ENCODE results near the gene PROSER1. TPM values are rescaled to one million over a fixed set of nuclear protein-coding genes. Genes with fewer than 3 reads are reported as not detected.

PROSER1 gene
- total and polyA plus RNA-seq, 4 donors: 2.0 to 26.4 (median 16.6) TPM

- 74 to 80% methylated on average over 2 of the region's 2 CpGs for WGBS, 2 donors
Observed at GRCh38 chr13:38981096-38981495, 56.8 kb downstream of the PROSER1 start.

GRCh38 chr13:38980750-38981078 lies 57.2 kb downstream of the PROSER1 start:
- DNase-seq: no peak
- 33 to 44% methylated on average over 2 of the region's 2 CpGs for WGBS, 2 donors
- ATAC-seq (ENCODE audit: low FRiP score): no peak

More at GRCh38 chr13:38981096-38981495, 56.8 kb downstream of the PROSER1 start:
- Histone ChIP-seq H3K27ac (ENCODE audit: low read depth in 1 of 2, low read length in 2 of 2) (no peak overlapping the region), H3K4me1 (ENCODE audit: control insufficient read depth in 1 of 2, insufficient read depth in 2 of 2, low read length in 2 of 2) (no peaks in the 10 kb centered on the region), H3K27me3 (ENCODE audit: control insufficient read depth in 1 of 2, insufficient read depth in 2 of 2, low read length in 1 of 2) (no peaks in the 10 kb centered on the region), H3K36me3 (ENCODE audit: control insufficient read depth in 1 of 2, insufficient read depth in 2 of 2, low read length in 1 of 2) (no peaks in the 10 kb centered on the region), H3K9me3 (ENCODE audit: control insufficient read depth, low read length) (no peaks in the 10 kb centered on the region), H3K4me3 (ENCODE audit: low read length in 2 of 2) (no peak overlapping the region)
- intact Hi-C loops (cut with DNase I): no loop called here
- no peak for ATAC-seq (ENCODE audit: low FRiP score)
- DNase-seq: no peak

GRCh38 chr13:38979891-38980749 lies 57.8 kb downstream of the PROSER1 start:
- Histone ChIP-seq H3K4me3 (ENCODE audit: low read length in 2 of 2) (no peak overlapping the region), H3K27me3 (ENCODE audit: control insufficient read depth in 1 of 2, insufficient read depth in 2 of 2, low read length in 1 of 2) (no peaks in the 10 kb centered on the region), H3K27ac (ENCODE audit: low read depth in 1 of 2, low read length in 2 of 2) (no peak overlapping the region), H3K36me3 (ENCODE audit: control insufficient read depth in 1 of 2, insufficient read depth in 2 of 2, low read length in 1 of 2) (no peaks in the 10 kb centered on the region), H3K4me1 (ENCODE audit: control insufficient read depth in 1 of 2, insufficient read depth in 2 of 2, low read length in 2 of 2) (no peaks in the 10 kb centered on the region), H3K9me3 (ENCODE audit: control insufficient read depth, low read length) (no peaks in the 10 kb centered on the region)
- 39 to 42% methylated on average over 9 of the region's 9 CpGs for WGBS, 2 donors
- ATAC-seq (ENCODE audit: low FRiP score) (no peak), DNase-seq (no peak)
- intact Hi-C loops (cut with DNase I): no loop called here

More at GRCh38 chr13:38980750-38981078, 57.2 kb downstream of the PROSER1 start:
- H3K36me3 ChIP-seq (ENCODE audit: control insufficient read depth in 1 of 2, insufficient read depth in 2 of 2, low read length in 1 of 2): no peaks in the 10 kb centered on the region
- intact Hi-C loops (cut with DNase I): no loop called here
- H3K27me3 ChIP-seq (ENCODE audit: control insufficient read depth in 1 of 2, insufficient read depth in 2 of 2, low read length in 1 of 2): no peaks in the 10 kb centered on the region
- no peak overlapping the region for H3K4me3 ChIP-seq (ENCODE audit: low read length in 2 of 2)
- no peaks in the 10 kb centered on the region for H3K9me3 ChIP-seq (ENCODE audit: control insufficient read depth, low read length)
- H3K4me1 ChIP-seq (ENCODE audit: control insufficient read depth in 1 of 2, insufficient read depth in 2 of 2, low read length in 2 of 2): no peaks in the 10 kb centered on the region
- no peak overlapping the region for H3K27ac ChIP-seq (ENCODE audit: low read depth in 1 of 2, low read length in 2 of 2)

- Histone ChIP-seq H3K27ac (ENCODE audit: low read depth in 1 of 2, low read length in 2 of 2) (no peak overlapping the region), H3K36me3 (ENCODE audit: control insufficient read depth in 1 of 2, insufficient read depth in 2 of 2, low read length in 1 of 2) (no peaks in the 10 kb centered on the region), H3K27me3 (ENCODE audit: control insufficient read depth in 1 of 2, insufficient read depth in 2 of 2, low read length in 1 of 2) (no peaks in the 10 kb centered on the region), H3K9me3 (ENCODE audit: control insufficient read depth, low read length) (peaks cover 1% of the 10 kb centered on the region), H3K4me3 (ENCODE audit: low read length in 2 of 2) (no peak overlapping the region), H3K4me1 (ENCODE audit: control insufficient read depth in 1 of 2, insufficient read depth in 2 of 2, low read length in 2 of 2) (no peaks in the 10 kb centered on the region)
- DNase-seq (no peak), ATAC-seq (ENCODE audit: low FRiP score) (no peak)
- WGBS, 2 donors: 89 to 90% methylated on average over 4 of the region's 4 CpGs
- intact Hi-C loops (cut with DNase I): no loop called here
Observed at GRCh38 chr13:38970380-38971051, 67.4 kb downstream of the PROSER1 start.

- DNase-seq: no peak
- H3K4me3 ChIP-seq (ENCODE audit: low read length in 2 of 2): no peak overlapping the region
- H3K27ac ChIP-seq (ENCODE audit: low read depth in 1 of 2, low read length in 2 of 2): no peak overlapping the region
- H3K4me1 ChIP-seq (ENCODE audit: control insufficient read depth in 1 of 2, insufficient read depth in 2 of 2, low read length in 2 of 2): no peaks in the 10 kb centered on the region
- 54 to 58% methylated on average over 2 of the region's 2 CpGs for WGBS, 2 donors
- intact Hi-C loops (cut with DNase I): no loop called here
- ATAC-seq (ENCODE audit: low FRiP score): no peak
- no peaks in the 10 kb centered on the region for H3K36me3 ChIP-seq (ENCODE audit: control insufficient read depth in 1 of 2, insufficient read depth in 2 of 2, low read length in 1 of 2)
- no peaks in the 10 kb centered on the region for H3K27me3 ChIP-seq (ENCODE audit: control insufficient read depth in 1 of 2, insufficient read depth in 2 of 2, low read length in 1 of 2)
- peaks cover 1% of the 10 kb centered on the region for H3K9me3 ChIP-seq (ENCODE audit: control insufficient read depth, low read length)
Observed at GRCh38 chr13:38969187-38969586, 68.7 kb downstream of the PROSER1 start.

GRCh38 chr13:38967446-38967845 lies 70.4 kb downstream of the PROSER1 start:
- H3K27ac ChIP-seq (ENCODE audit: low read depth in 1 of 2, low read length in 2 of 2): no peak overlapping the region
- peaks cover 1% of the 10 kb centered on the region for H3K9me3 ChIP-seq (ENCODE audit: control insufficient read depth, low read length)
- 53 to 54% methylated on average over 2 of the region's 2 CpGs for WGBS, 2 donors
- H3K27me3 ChIP-seq (ENCODE audit: control insufficient read depth in 1 of 2, insufficient read depth in 2 of 2, low read length in 1 of 2): no peaks in the 10 kb centered on the region
- no peaks in the 10 kb centered on the region for H3K36me3 ChIP-seq (ENCODE audit: control insufficient read depth in 1 of 2, insufficient read depth in 2 of 2, low read length in 1 of 2)
- DNase-seq (no peak), ATAC-seq (ENCODE audit: low FRiP score) (no peak)
- H3K4me1 ChIP-seq (ENCODE audit: control insufficient read depth in 1 of 2, insufficient read depth in 2 of 2, low read length in 2 of 2): no peaks in the 10 kb centered on the region
- no peak overlapping the region for H3K4me3 ChIP-seq (ENCODE audit: low read length in 2 of 2)
- intact Hi-C loops (cut with DNase I): no loop called here

GRCh38 chr13:38965281-38965680 lies 72.6 kb downstream of the PROSER1 start:
- 81 to 82% methylated on average over 4 of the region's 4 CpGs for WGBS, 2 donors
- intact Hi-C loops (cut with DNase I): no loop called here
- DNase-seq (no peak), ATAC-seq (ENCODE audit: low FRiP score) (no peak)
- H3K27ac ChIP-seq (ENCODE audit: low read depth in 1 of 2, low read length in 2 of 2): no peak overlapping the region
- H3K4me3 ChIP-seq (ENCODE audit: low read length in 2 of 2): no peak overlapping the region
- no peaks in the 10 kb centered on the region for H3K4me1 ChIP-seq (ENCODE audit: control insufficient read depth in 1 of 2, insufficient read depth in 2 of 2, low read length in 2 of 2)
- H3K27me3 ChIP-seq (ENCODE audit: control insufficient read depth in 1 of 2, insufficient read depth in 2 of 2, low read length in 1 of 2): no peaks in the 10 kb centered on the region
- no peaks in the 10 kb centered on the region for H3K36me3 ChIP-seq (ENCODE audit: control insufficient read depth in 1 of 2, insufficient read depth in 2 of 2, low read length in 1 of 2)
- H3K9me3 ChIP-seq (ENCODE audit: control insufficient read depth, low read length): peaks cover 1% of the 10 kb centered on the region

GRCh38 chr13:38960175-38960574 lies 77.7 kb downstream of the PROSER1 start:
- Histone ChIP-seq H3K27me3 (ENCODE audit: control insufficient read depth in 1 of 2, insufficient read depth in 2 of 2, low read length in 1 of 2) (no peaks in the 10 kb centered on the region), H3K27ac (ENCODE audit: low read depth in 1 of 2, low read length in 2 of 2) (no peak overlapping the region), H3K9me3 (ENCODE audit: control insufficient read depth, low read length) (no peaks in the 10 kb centered on the region), H3K4me3 (ENCODE audit: low read length in 2 of 2) (no peak overlapping the region), H3K36me3 (ENCODE audit: control insufficient read depth in 1 of 2, insufficient read depth in 2 of 2, low read length in 1 of 2) (no peaks in the 10 kb centered on the region), H3K4me1 (ENCODE audit: control insufficient read depth in 1 of 2, insufficient read depth in 2 of 2, low read length in 2 of 2) (no peaks in the 10 kb centered on the region)
- ATAC-seq (ENCODE audit: low FRiP score): no peak
- no peak for DNase-seq
- intact Hi-C loops (cut with DNase I): no loop called here
